Suprapubic skin (tissue), 3 donors: Measurements from ENCODE around the gene TTC24.
"Not testable (repeated sequence)": the region's sequence is repeated elsewhere in the genome, so short reads cannot be mapped to it uniquely, and the experiment has no call there.

Source experiments
- CTCF ChIP-seq, 2 donors: fragments of 200-600 bp in 1 of 2; fragments of 450-650 bp in 1 of 2; sonication (generic) in 1 of 2; IDR thresholded peaks; one replicate each; pipeline ENCODE4 v1.5.1; 2016 to 2019; ENCODE audit warnings: antibody characterized with exemption in 2 of 2, mild to moderate bottlenecking in 1 of 2, moderate library complexity in 1 of 2
- EP300 ChIP-seq: sonication (generic); formaldehyde crosslinking; IDR thresholded peaks from one replicate; pipeline ENCODE4 v1.6.1; 2017; ENCODE audit warnings: antibody characterized with exemption
- POLR2A ChIP-seq, 2 donors: fragments of 450-650 bp; IDR thresholded peaks; one replicate each; pipeline ENCODE4 v1.6.1; 2017; ENCODE audit warnings: antibody characterized with exemption in 2 of 2, mild to moderate bottlenecking in 2 of 2, moderate library complexity in 2 of 2

- TF ChIP-seq CTCF (IDR thresholded peaks at IDR 0.05); POLR2A (IDR thresholded peaks at IDR 0.05); EP300: not testable (repeated sequence)
Observed at GRCh38 chr1:156610072-156610471, 30.5 kb downstream of the TTC24 start.
